ENCODE data around the gene PRRT2.

DNA sequence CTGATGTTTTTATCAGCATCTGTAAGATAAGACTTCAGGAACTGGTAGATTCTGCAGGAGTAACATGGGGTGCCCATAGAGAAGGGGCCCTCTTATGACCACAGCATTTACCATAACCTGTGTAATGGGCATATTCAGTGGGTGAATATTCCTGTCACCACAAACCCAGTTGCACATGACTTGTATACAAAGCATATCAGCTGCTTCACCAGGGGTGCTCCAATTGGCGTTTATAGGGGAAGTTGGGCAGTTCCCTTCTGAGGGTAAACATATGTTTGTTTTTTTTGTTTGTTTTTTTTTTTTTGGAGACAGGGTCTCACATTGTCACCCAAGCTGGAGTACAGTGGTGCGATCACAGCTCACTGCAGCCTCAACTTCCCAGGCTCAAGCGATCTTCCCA is 45.4 kb upstream of the PRRT2 start:
- TF ChIP-seq, protein P1, sequence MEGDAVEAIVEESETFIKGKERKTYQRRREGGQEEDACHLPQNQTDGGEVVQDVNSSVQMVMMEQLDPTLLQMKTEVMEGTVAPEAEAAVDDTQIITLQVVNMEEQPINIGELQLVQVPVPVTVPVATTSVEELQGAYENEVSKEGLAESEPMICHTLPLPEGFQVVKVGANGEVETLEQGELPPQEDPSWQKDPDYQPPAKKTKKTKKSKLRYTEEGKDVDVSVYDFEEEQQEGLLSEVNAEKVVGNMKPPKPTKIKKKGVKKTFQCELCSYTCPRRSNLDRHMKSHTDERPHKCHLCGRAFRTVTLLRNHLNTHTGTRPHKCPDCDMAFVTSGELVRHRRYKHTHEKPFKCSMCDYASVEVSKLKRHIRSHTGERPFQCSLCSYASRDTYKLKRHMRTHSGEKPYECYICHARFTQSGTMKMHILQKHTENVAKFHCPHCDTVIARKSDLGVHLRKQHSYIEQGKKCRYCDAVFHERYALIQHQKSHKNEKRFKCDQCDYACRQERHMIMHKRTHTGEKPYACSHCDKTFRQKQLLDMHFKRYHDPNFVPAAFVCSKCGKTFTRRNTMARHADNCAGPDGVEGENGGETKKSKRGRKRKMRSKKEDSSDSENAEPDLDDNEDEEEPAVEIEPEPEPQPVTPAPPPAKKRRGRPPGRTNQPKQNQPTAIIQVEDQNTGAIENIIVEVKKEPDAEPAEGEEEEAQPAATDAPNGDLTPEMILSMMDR (IDR thresholded peaks at IDR 0.05), result no peak
- TF ChIP-seq POLR2A (IDR thresholded peaks at IDR 0.05), result no peak
